ENCODE results near the gene NFIL3.

The NFIL3 gene

DNA sequence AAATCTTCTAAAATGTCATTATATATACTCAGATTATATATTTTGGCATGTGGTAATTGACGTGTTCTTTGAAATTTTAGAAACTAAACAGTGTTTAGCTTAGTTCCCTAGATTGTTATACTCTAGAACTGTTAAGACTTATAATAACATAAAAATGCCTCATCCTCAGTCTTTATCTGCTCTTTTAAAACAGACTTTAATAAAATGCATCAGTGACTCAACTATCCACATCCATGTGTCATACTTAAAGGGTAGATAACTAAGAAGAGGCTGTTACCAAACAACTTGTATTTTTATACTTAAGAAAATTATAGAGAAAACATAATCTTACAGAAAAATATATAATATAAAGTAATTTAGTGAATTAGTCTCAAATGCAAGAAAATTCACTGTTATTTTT, 15.2 kb downstream of the NFIL3 start:
- Histone ChIP-seq H3K9ac (ENCODE audit: low read length) (no peak overlapping the region), H3K4me3 (ENCODE audit: low read length) (no peak overlapping the region), H3K4me1 (ENCODE audit: control insufficient read depth, low read depth, low read length) (no peaks in the 10 kb centered on the region), H3K9me3 (ENCODE audit: control insufficient read depth, low read depth, low read length) (no peaks in the 10 kb centered on the region), H3K36me3 (ENCODE audit: control insufficient read depth, low read depth, low read length) (peaks cover 14% of the 10 kb centered on the region), H3K27me3 (ENCODE audit: control insufficient read depth, insufficient read depth, low read length) (no peaks in the 10 kb centered on the region), H3K27ac (ENCODE audit: low read length) (no peak overlapping the region)

DNA sequence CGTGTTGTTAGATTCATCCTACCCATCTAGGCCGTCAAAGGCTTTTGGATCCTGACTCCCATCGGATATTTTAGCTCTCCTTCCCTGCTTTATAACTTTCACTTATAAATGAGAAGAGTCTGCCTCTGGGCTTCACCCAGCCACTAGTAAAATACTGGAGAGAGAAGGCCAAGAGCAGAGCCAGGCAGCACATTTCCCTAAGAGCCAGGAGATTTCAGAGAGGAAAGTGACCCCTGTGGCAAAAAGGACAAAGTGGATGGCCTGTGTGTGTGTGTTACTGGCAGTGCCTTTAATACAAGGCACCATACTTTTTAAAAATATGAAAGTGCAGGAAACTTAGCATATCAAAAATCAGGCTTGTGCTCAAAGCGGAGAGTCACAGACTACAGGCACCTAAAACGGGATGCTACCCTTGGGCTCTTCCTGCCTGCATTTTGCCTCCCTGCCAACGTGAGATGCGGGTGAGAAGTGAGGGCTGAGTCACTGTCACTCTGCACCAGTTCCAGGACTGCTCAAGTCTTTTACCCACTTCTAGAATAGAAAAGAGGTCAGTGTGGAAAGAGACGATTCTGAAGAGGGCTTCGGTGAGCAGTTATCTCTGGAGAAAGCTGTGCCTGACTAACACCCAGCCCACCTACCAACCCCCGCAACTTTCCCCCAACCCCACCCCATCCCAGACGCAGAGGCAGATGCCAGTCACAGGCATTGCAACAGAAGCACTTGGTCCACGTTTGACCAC, 15.9 kb downstream of the NFIL3 start:
- Histone ChIP-seq H3K4me1 (ENCODE audit: control insufficient read depth, low read depth, low read length) (no peaks in the 10 kb centered on the region), H3K27ac (ENCODE audit: low read length) (no peak overlapping the region), H3K4me3 (ENCODE audit: low read length) (no peak overlapping the region), H3K27me3 (ENCODE audit: control insufficient read depth, insufficient read depth, low read length) (no peaks in the 10 kb centered on the region), H3K9ac (ENCODE audit: low read length) (no peak overlapping the region), H3K9me3 (ENCODE audit: control insufficient read depth, low read depth, low read length) (no peaks in the 10 kb centered on the region), H3K36me3 (ENCODE audit: control insufficient read depth, low read depth, low read length) (peaks cover 14% of the 10 kb centered on the region)

DNA sequence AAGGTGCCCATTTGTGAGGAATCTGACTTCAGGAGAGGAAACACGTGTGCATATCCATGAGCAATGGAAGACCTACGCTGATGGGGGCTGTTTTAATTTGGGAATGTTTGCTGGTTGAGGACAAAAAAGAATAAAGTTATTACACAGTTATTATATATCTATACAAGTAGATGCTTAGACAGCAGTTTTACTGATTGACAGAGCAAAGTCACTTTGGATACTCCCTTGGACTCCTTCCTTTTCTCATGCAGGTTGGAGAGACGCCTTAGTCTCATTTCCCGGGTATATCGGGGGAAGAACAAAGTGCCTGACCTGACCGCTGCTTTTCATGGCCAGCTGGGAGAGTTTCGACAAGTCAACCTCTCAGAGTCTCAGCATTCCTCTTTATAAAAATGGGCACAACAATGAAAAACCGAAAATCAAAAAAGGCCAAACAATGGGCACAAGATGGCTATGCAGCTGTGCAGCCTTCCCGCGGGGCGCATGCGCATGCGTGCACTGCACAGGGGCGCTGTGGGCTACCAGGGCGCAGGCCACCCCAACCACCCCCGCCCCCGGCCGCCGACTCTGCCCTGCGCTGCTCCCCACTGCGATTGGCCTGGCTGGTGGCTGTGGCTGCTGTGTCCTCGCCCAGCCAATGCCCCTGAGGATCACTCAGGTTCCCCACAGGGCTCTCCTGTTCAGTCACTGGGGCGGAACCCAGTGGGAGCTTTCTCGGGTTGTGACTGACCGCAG, 18.1 kb downstream of the NFIL3 start:
- Histone ChIP-seq H3K27ac (ENCODE audit: low read length) (no peak overlapping the region), H3K4me1 (ENCODE audit: control insufficient read depth, low read depth, low read length) (no peaks in the 10 kb centered on the region), H3K9me3 (ENCODE audit: control insufficient read depth, low read depth, low read length) (no peaks in the 10 kb centered on the region), H3K36me3 (ENCODE audit: control insufficient read depth, low read depth, low read length) (peaks cover 12% of the 10 kb centered on the region), H3K9ac (ENCODE audit: low read length) (no peak overlapping the region), H3K27me3 (ENCODE audit: control insufficient read depth, insufficient read depth, low read length) (no peaks in the 10 kb centered on the region), H3K4me3 (ENCODE audit: low read length) (no peak overlapping the region)

DNA sequence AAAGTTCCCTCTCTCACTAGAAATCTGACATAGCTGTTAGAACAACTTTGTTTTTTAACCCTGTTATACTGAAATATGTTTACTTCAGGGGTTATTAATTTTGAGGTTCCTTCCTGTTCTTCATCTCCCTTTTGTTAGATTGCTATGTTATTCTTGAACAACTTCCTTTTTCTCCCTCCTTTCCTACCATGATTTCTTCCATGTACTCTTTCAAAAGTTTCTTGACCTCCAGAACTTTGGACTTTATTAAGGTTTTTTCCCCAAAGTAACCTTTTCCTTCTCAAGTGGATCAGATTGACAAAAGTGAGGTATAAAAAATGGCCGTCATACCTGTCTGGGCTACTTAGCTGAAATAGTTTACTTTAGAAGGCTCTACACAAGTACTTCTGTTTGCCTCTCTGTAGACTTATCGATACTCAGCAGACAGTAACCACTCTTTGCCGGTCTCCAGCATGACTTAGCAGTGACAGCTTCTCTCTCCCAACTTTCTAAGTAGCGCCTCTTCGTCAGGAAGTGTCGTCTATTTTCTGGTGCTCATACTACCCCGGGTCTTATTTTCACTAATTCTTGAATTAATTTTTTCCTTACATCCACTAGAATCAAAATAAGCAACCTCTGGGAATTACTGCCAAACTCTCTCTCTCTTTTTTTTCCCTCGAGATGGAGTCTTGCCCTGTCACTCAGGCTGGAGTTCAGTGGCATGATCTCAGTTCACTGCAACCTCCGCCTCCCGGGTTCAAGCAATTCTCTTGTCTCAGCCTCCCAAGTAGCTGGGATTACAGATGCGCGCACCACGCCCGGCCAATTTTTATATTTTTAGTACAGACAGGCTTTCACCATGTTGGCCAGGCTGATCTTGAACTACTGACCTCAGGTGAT, 19.7 kb downstream of the NFIL3 start:
- H3K9ac ChIP-seq (ENCODE audit: low read length): no peak overlapping the region
- H3K36me3 ChIP-seq (ENCODE audit: control insufficient read depth, low read depth, low read length): no peaks in the 10 kb centered on the region
- H3K27ac ChIP-seq (ENCODE audit: low read length): no peak overlapping the region
- no peaks in the 10 kb centered on the region for H3K4me1 ChIP-seq (ENCODE audit: control insufficient read depth, low read depth, low read length)
- H3K27me3 ChIP-seq (ENCODE audit: control insufficient read depth, insufficient read depth, low read length): no peaks in the 10 kb centered on the region
- H3K9me3 ChIP-seq (ENCODE audit: control insufficient read depth, low read depth, low read length): no peaks in the 10 kb centered on the region
- H3K4me3 ChIP-seq (ENCODE audit: low read length): no peak overlapping the region

DNA sequence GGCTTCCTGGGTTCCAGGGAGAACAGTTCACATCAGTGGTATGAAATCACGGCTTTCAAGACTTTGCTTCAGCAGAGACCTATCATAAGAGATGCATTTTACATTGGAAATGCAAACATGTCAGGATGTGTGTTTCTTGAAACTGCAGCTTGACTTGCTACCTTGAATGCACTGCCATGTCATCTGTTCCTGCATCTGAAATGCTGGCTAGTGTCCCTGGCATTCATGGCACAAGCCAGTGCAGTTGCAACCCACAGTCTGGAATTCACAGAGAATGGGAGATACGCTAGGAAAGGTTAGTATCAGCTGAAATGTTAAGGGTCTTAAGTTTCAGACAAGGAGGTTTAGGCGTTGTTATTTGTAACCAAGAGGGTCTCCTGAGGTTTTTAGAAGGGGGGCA, 24.7 kb downstream of the NFIL3 start:
- H3K9me3 ChIP-seq (ENCODE audit: control insufficient read depth, low read depth, low read length): no peaks in the 10 kb centered on the region
- H3K4me3 ChIP-seq (ENCODE audit: low read length): no peak overlapping the region
- no peaks in the 10 kb centered on the region for H3K27me3 ChIP-seq (ENCODE audit: control insufficient read depth, insufficient read depth, low read length)
- H3K36me3 ChIP-seq (ENCODE audit: control insufficient read depth, low read depth, low read length): no peaks in the 10 kb centered on the region
- H3K9ac ChIP-seq (ENCODE audit: low read length): no peak overlapping the region
- H3K27ac ChIP-seq (ENCODE audit: low read length): no peak overlapping the region
- H3K4me1 ChIP-seq (ENCODE audit: control insufficient read depth, low read depth, low read length): no peaks in the 10 kb centered on the region

DNA sequence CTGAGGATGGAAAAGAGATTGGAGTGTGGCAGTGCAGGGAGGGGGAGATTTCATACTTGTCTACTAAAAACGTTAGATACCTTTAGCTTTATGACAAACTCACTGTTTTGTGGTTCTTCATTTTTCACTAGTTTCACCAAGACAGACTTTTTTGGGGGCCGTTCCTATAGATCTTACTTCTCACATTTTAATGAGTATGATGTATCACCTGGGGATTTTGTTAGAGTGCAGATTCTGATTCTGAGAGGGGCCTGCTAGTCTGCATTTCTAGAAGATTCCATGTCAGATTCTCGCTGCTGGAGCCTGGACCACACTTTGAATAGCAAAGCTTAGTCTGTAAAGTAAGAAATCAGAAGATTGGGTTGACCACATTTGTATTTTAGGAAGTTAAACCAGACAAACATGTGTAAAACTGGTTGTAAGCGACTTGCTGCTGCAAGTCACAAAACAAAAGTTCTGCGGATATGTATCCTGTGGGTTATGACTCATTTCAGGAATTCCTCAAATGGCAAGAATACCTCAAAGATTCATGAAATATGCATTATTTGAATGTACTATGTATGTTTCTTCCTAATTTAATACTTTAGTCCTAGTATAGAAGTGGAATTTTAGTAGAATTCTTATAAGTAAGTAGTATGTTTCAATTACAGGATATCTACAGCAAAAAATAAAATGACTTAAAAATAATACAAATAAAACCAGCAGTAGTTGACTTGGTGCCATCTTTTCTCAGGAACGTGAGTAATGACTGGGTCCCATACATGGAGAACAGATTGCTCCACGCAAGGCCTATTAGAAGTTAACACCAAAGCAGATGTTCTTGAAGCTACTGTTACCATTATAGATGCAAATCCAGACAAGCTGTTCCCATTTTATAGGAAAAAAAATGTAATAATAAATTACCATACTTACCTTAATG, 27.8 kb downstream of the NFIL3 start:
- no peak overlapping the region for H3K9ac ChIP-seq (ENCODE audit: low read length)
- H3K36me3 ChIP-seq (ENCODE audit: control insufficient read depth, low read depth, low read length): no peaks in the 10 kb centered on the region
- H3K9me3 ChIP-seq (ENCODE audit: control insufficient read depth, low read depth, low read length): no peaks in the 10 kb centered on the region
- no peaks in the 10 kb centered on the region for H3K4me1 ChIP-seq (ENCODE audit: control insufficient read depth, low read depth, low read length)
- H3K27me3 ChIP-seq (ENCODE audit: control insufficient read depth, insufficient read depth, low read length): no peaks in the 10 kb centered on the region
- H3K27ac ChIP-seq (ENCODE audit: low read length): no peak overlapping the region
- no peak overlapping the region for H3K4me3 ChIP-seq (ENCODE audit: low read length)

DNA sequence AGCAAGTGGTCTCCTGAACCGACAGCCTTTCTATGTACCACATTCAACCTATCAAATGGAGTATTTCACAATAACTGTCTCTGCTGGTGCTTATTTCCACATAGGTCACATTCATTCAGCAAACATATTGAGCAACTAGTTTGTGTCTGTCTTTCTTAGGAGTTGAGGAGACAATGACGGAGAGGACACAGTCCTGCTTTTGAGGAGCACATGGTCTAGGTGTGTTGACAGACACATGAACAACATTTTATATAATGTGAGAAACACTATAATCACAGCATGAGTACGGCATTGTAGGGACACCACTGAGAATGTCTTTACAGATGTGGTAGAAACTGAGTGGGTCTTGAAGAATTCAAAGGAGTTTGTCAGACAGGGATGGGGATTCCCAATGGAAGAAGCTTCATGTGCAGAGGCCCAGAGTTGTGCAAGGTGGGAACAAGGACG, 28.5 kb downstream of the NFIL3 start:
- H3K27ac ChIP-seq (ENCODE audit: low read length): no peak overlapping the region
- H3K4me1 ChIP-seq (ENCODE audit: control insufficient read depth, low read depth, low read length): no peaks in the 10 kb centered on the region
- no peak overlapping the region for H3K9ac ChIP-seq (ENCODE audit: low read length)
- no peaks in the 10 kb centered on the region for H3K36me3 ChIP-seq (ENCODE audit: control insufficient read depth, low read depth, low read length)
- no peaks in the 10 kb centered on the region for H3K27me3 ChIP-seq (ENCODE audit: control insufficient read depth, insufficient read depth, low read length)
- H3K9me3 ChIP-seq (ENCODE audit: control insufficient read depth, low read depth, low read length): no peaks in the 10 kb centered on the region
- no peak overlapping the region for H3K4me3 ChIP-seq (ENCODE audit: low read length)

DNA sequence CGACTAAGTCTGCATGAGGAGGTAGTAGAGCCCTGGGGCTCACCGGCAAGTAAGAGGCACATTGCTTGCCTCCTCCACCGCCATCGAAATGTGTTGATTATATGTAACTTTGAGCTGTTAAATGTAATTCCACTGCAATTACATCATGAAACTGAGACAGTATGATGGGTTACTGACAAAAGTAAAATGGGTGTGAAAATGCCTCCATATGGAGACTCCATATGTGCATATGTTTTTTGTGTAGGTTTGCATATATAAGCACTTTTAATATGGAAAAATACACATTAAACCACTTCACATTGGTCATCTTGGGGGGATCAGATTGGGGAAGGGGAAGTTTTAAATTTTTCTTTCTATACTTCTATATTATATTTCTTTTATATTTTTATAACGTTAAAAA, 29.8 kb downstream of the NFIL3 start:
- Histone ChIP-seq H3K4me1 (ENCODE audit: control insufficient read depth, low read depth, low read length) (no peaks in the 10 kb centered on the region), H3K27ac (ENCODE audit: low read length) (no peak overlapping the region), H3K9ac (ENCODE audit: low read length) (no peak overlapping the region), H3K27me3 (ENCODE audit: control insufficient read depth, insufficient read depth, low read length) (no peaks in the 10 kb centered on the region), H3K36me3 (ENCODE audit: control insufficient read depth, low read depth, low read length) (no peaks in the 10 kb centered on the region), H3K9me3 (ENCODE audit: control insufficient read depth, low read depth, low read length) (no peaks in the 10 kb centered on the region), H3K4me3 (ENCODE audit: low read length) (no peak overlapping the region)

DNA sequence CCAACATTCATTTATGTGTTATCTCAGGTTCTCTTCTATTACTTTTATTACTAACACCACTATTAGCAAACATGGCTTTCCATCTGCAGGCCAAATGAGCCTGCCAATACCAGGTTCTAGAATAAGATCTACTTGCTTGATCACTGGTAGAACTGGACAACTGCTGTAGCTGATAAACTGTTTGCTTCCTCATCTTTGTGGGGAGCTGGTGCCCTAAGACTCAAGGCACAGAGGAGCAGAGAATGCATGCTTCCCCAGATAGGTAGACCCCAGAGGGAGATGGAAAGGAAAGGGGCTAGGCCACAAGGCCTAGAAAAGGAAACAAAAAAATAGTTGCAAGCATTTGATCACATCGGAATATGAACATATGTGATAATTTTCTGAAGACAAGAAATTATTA, 31.2 kb downstream of the NFIL3 start:
- Histone ChIP-seq H3K4me3 (ENCODE audit: low read length) (no peak overlapping the region), H3K36me3 (ENCODE audit: control insufficient read depth, low read depth, low read length) (no peaks in the 10 kb centered on the region), H3K4me1 (ENCODE audit: control insufficient read depth, low read depth, low read length) (no peaks in the 10 kb centered on the region), H3K27me3 (ENCODE audit: control insufficient read depth, insufficient read depth, low read length) (no peaks in the 10 kb centered on the region), H3K27ac (ENCODE audit: low read length) (no peak overlapping the region), H3K9me3 (ENCODE audit: control insufficient read depth, low read depth, low read length) (no peaks in the 10 kb centered on the region), H3K9ac (ENCODE audit: low read length) (no peak overlapping the region)

DNA sequence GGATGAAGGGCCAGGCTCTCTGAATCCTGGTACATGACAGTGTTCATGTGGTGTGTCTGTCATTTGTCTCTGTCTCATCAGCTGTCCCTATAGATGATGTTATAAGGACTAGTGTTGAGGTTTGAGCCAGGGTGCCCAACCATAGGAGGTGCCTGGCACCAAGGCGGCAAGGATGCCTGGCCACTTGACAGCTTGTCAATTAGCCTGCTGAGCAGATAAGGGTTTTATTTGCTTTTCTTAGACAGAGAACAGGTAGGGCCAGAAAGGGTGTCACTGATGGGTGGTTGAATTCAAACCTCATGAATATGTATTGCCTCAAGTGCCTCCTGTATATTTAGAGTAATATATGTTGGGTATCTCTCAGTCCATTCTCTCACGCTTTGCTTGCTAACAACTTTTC, 31.8 kb downstream of the NFIL3 start:
- Histone ChIP-seq H3K27ac (ENCODE audit: low read length) (no peak overlapping the region), H3K36me3 (ENCODE audit: control insufficient read depth, low read depth, low read length) (no peaks in the 10 kb centered on the region), H3K9ac (ENCODE audit: low read length) (no peak overlapping the region), H3K9me3 (ENCODE audit: control insufficient read depth, low read depth, low read length) (no peaks in the 10 kb centered on the region), H3K4me1 (ENCODE audit: control insufficient read depth, low read depth, low read length) (no peaks in the 10 kb centered on the region), H3K4me3 (ENCODE audit: low read length) (no peak overlapping the region), H3K27me3 (ENCODE audit: control insufficient read depth, insufficient read depth, low read length) (no peaks in the 10 kb centered on the region)

DNA sequence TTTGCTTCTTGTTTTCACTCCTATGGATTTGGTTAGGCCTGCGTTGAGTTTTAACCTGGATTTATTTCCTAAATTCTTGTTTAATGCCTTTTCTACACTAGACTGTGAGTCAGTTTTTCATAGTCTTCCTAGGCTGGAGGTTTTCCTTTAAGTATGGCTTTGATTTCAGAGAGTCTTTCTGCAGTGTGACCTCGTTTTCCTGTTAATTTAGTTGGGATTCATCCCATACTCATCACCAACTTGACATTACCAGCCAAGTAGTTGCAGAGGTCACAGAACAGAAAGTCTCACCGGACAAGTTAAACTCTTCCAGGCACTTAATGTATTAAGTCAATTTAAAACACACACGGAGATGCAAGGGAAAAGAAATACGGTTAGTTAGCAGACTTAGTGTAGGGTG, 32.2 kb downstream of the NFIL3 start:
- no peak overlapping the region for H3K27ac ChIP-seq (ENCODE audit: low read length)
- H3K9me3 ChIP-seq (ENCODE audit: control insufficient read depth, low read depth, low read length): no peaks in the 10 kb centered on the region
- H3K4me3 ChIP-seq (ENCODE audit: low read length): no peak overlapping the region
- H3K36me3 ChIP-seq (ENCODE audit: control insufficient read depth, low read depth, low read length): no peaks in the 10 kb centered on the region
- H3K4me1 ChIP-seq (ENCODE audit: control insufficient read depth, low read depth, low read length): no peaks in the 10 kb centered on the region
- no peak overlapping the region for H3K9ac ChIP-seq (ENCODE audit: low read length)
- H3K27me3 ChIP-seq (ENCODE audit: control insufficient read depth, insufficient read depth, low read length): no peaks in the 10 kb centered on the region
